ENCODE data around the gene TMEM109.
A peak's percentile ranks its signal among the peaks of the same experiment; 100 is the strongest.

The TMEM109 gene

DNA sequence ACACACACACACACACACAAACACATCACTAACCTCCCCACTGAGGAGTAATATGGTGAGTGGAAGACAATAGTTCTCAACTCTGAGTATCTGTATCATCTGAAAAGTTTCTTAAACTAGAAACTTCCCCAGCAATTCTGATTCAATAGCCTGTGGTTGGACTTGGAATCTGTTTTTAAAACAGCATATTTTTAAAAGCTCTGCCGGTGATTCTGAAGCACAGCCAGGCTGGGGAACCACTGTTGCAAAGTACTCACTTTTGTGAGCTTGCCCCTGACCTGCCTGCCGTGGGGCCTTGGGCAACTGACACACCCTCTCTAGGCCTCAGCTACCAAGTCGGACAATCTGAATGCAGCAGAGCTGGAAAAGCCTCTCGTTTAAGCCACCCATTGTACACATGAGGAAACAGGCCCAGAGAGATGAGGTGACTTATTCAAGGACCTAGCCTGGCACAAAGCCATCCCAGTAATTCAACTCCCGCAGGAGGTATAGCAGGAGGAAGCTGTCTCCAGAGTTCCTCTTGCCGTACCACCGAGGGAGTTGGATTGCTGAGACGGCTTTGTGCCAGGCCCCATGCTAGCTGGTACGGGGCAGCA is 29.1 kb downstream of the TMEM109 start:
- DNase-seq (ENCODE audit: low spot score) = no peak

DNA sequence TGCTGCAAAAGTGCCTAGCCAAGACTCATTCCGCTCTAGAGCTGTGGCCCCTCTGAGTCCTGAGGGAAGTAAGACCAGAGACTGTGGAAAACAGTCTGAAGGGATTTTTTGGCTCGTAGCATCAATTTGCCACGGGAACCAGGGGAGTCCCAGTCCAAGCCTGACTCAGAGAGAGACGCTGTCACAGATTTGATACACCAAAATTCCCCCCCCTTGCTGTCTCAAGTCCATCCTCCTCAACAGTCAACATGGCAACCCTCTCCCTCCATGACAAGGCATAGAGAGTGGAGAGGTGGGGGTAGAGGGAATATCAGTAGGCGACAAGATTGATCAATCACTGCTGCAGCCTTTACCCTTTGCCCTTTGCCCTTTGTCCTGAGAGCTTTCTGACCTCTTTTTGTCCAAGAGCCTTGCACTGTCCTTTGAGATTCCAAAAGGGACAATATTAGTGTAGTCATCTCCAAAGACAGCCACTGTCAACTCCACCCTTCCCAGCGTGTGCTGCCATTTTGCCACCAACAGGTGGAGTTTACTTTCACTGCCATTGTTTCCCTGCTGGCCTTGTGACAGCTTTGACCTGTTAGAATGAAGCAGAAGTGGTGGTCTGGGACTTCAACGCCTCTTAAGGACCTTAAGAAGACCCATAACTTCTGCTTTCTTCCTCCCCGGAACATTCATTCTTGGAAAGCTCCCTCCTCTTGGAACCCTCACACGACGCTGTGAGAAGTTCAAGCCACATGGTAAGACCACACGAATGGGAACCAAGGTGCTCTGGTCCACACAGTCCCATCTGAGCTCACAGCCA is 30.7 kb downstream of the TMEM109 start:
- no peak for DNase-seq (ENCODE audit: low spot score)

DNA sequence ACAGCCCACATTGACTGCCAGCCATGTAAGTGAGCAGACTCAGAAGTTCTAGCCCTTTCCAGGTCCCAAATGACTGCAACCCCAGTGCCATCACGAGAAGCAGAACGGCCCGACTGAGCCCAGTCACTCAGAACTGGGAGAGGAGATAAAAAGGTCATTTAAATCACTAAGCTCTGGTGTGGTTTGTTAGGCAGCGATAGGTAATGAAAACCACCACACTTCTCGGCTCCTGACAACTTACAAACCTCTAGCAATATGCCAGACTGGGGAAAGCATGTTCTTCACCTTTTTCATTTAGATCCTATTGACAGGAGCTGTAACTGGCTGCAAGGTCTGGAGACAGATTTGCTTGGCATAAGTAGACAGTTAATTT is 31.3 kb downstream of the TMEM109 start:
- no peak for DNase-seq (ENCODE audit: low spot score)

DNA sequence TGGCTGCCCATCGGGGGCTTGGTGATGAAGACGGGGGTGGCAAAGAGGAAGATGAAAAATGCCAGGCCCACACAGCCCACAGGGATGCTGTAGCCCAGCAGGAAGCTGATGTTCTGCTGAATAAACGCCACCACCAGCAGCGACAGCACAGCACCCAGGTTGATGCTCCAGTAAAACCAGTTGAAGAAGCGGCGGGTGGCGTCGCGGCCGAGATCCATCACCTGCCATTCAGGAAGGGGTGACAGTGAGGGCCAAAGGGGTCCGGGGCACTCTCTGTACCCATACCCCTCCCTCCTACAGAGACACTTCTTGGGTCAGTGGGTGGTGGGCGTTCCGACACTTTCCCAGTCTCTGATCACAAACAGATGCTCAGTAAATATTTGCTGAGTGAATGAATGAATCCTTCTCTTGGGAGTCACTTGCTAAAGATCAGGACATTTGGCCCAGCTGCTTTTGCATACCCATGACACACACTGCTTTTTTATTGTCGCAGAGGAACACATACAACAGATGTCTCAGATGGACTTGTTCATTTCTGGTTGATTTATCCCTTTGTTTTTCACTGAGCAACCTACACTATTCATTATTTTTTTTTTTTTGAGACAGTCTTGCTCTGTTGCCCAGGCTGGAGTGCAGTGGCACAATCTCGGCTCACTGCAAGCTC is 32.8 kb downstream of the TMEM109 start:
- DNase-seq (ENCODE audit: low spot score) = no peak

DNA sequence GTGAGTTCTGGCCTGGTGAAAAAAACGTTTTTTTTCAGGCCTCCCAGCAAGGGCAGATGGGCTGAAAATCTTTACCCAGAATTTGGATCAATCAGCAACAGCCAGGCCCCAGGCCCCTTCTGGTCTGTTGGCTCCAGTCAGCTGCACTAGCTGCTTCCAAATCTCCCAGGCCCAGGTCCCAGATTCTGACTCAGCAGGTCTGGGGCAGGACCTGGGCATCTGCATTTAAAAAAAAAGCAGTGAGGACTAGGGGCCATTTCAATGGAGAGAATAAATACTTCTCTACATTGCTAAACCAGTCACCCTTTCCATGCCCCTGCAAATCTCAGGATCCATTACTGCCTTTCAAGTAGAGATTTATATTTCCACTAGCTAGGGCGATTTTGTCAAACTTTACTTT is 33.7 kb downstream of the TMEM109 start:
- no peak for DNase-seq (ENCODE audit: low spot score)

DNA sequence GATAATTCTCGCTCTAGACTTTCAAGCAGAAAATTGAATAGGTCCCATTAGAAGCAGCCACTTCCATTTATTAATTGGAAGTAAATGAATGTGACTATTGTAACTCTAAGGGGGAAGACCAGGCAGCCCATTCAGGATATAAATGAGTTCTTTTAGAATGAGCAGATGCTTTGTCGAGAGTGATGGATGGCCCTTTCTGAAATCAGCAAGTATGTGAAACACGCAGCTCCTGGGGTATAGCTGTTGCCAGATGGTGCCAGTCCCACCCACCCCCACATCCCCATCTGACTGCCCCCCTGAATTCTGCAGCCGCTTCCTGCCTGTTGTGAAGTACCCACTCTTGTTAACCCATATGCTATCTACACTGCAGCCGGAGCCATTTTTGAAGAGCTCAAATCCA is 34.3 kb downstream of the TMEM109 start:
- DNase-seq (ENCODE audit: low spot score) = no peak

DNA sequence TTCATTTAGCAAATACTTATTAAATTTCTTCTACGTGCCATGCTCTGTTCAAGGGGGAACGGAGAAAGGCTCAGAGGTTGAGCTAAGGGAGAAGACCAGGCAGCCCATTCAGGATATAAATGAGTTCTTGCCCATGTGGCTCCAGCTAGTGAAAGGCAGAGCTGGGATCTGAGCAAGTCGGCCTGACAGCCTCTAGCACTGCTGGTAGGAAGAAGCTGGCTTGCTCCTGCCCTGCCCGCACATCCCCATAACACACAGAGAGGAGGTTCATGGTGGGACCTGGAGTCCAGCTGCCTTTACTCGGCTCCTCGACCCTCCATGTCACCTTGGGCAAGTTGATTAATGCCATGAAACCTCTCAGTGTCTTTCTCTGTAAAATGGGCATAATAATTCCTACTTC is 36.1 kb downstream of the TMEM109 start:
- no peak for DNase-seq (ENCODE audit: low spot score)

DNA sequence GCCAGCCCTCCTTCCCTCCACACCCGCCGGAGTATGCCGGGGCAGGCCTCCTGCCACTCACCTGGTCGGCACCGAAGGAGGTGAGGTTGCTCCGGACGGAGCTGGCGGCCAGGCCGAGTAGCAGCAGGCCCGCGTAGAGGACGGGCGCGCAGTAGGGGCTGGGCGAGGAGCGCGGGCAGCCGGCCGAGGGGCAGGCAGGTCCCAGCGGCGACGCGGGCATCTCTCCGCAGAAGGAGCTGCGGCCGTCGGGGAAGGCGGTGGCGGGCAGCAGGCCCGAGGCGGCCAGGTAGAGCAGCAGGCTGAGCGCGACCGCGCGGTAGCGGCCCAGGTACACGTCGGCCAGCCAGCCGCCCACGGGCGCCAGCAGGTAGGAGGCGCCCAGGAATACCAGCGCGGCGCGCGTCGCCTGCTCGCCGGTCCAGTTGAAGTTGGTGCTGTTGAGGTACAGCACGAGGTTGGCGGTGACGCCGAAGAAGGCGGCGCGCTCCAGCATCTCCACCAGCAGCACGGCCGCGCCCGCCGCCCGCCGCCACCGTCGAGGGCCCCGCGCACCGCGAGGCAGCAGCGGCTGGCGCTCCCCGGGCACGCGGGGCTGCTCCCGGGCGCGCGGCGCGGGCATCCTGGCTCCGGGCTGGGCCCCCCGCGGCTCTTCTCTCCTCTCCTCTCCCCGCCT is 37.1 kb downstream of the TMEM109 start:
- no peak for DNase-seq (ENCODE audit: low spot score)

DNA sequence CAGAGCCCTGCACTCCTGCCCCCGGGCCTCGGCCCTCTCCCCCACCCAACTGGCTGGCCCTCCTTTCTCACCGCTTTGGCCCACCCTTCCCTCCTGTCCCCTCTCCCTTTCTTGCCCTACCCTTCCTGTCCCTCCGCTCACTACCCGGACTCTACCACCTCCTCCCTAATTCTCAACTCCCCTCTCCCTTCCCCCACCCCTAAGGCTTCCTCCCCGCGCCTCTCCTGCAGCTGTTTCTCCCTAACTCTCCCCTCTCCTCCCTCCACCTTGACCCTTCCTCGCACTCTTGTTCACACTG is 37.6 kb downstream of the TMEM109 start:
- no peak for DNase-seq (ENCODE audit: low spot score)

DNA sequence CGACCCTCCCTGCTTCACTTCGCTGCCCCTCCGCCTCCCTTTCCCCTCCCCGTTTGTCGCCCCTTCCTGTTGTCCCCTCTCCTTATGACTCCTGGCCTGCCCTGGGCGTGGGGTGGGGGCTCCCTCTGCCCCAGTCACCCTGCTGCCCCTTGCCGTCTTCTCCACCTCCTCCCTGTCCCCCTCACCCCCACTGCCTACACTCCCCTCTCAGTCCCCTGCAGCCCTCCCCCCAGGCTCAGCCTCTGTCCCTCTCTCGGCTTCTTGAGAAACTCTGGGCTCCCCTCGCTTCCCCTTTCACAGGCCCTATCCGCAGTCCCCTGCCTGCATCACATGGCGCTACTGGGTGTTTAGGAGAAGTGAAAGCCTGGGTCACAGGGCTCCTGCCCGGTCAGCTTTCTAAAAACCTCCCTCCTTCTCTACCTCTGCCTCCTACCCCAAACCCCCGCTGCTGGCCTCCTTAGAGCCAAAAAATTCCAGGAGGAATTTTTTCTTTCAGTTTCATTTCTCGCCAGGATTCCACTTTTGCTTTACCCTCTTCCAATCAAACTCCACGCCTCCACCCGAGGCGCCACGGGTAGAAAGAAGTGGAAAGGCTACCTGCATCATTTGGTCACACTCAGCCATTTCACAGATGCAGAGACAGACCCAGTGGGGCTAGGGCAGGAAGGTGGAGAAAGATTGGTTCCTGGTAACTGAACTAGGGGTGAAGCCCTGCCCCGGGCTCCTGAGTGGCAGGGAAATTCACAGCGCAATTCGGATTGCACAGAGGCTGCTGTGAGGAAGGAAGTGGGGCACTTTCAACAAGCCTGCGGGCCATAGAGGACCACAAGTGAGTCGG is 38.2 kb downstream of the TMEM109 start, which contains the start of gene SLC15A3:
SLC15A3 (minus strand) TSS at position 273 of the 838 bp plus-strand sequence. CDS start 625 bp downstream, outside the sequence.
- DNase-seq (ENCODE audit: low spot score) = no peak

DNA sequence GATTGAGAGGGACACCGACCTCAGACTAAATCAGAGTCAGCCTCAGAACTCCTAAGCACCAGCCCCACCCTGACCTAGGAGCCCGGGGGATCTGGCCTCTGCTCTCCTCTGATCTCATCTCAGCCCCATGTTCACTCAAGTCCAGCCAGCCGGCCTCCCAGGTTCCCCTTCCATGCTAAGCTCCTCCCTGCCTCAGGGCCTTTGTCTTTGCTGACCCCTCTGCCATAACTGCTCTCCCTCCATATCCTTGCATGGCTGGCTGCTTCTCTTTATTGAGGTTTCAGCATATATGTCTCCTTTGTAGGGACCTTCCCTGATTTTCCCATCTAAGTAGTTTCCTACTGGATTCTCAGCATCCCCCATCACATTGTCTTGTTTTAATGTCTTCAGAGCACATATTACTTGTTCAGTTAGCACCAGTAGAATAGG is 38.8 kb downstream of the TMEM109 start:
- no peak for DNase-seq (ENCODE audit: low spot score)

DNA sequence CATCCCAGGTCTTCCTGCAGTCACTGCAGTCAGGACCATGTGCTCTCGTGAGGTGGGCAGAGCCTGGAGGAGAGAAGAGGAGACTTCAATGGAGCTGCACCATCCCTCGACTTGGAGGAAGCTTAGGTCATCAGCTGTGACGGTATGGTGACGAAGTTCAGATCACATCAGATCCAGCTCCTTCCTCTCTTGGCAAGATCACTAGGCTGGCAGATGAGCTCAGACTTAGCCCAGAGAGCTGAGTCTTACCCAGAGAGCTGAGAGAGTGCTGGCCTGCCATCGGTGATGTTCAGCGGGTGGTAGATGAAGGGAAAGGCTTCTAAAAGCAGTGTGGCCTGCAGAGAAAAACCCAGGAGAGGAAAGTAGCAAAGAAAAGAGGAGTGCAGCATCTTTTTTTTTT is 39.8 kb downstream of the TMEM109 start:
- no peak for DNase-seq (ENCODE audit: low spot score)

DNA sequence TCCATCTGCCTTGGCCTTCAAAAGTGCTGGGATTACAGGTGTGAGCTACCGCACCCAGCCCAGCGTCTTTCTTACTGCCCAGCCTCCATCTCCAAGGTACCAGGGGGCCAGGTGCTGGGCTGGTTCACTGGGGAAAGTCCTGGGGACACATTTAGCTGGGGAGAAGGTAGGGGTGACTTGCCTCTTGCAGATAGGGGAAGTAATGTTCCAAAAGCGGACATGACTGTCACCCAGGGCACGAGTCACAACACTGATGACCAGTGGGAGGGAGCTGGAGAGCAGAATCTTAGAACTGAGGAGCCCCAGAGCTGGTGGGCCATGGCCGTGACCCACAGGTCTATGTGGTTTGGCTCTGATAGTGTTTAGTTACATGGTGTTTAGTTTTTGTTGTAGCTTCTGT is 40.5 kb downstream of the TMEM109 start:
- DNase-seq (ENCODE audit: low spot score) = no peak

DNA sequence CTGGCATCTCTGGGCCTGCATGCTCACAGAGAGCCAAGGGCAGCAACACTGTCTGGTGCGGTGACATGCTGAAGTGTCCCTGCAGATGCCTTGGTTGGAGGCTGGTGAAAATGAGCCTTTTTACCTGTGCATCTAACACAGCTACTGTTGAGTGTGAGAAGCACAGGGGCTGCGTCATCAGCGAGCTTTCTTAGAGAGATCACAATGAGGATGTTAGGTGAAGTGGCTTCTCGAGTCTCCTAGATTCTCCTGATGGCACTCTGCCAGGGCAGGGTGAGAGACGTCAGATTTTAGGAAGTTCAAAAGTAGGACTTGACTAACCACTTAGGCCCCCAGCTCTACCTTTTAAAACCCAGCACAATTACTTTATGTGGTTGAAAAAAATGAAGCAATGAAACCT is 41.6 kb downstream of the TMEM109 start:
- no peak for DNase-seq (ENCODE audit: low spot score)

DNA sequence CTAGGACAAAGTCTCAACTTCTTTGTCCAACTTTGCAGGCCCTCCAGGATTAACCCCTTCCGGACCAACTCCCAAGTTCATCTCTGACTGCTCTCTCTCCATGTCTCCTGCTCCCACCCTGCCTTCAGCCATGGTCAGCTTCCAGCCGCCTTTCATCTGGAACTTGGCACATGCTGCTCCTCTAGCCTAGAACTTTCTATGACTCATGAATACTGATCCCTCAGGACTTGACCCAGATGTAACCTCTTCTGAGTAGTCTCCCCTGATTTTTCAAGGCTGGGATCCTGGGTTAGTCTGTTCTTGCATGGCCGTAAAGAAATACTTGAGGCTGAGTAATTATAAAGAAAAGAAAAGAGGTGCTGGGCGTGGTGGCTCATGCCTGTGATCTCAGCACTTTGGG is 43.2 kb downstream of the TMEM109 start:
- no peak for DNase-seq (ENCODE audit: low spot score)

DNA sequence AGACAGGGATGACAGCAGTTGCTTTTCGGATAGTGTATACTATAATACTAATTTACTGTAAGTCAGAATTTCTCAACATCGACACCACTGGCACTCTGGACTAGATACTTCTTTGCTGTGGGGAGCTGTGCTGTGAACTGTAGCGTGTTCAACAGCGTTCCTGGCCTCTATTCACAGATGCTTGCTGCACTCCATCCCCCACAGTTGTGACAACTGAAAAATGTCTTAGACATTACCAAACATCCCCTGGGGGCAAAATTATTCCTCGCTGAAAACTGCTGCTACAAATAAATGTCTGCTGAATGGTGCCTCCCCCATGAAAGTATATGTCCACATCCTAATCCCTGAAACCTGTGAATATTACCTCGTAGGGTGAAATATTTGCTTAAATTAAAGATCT is 45.5 kb downstream of the TMEM109 start:
- no peak for DNase-seq (ENCODE audit: low spot score)

DNA sequence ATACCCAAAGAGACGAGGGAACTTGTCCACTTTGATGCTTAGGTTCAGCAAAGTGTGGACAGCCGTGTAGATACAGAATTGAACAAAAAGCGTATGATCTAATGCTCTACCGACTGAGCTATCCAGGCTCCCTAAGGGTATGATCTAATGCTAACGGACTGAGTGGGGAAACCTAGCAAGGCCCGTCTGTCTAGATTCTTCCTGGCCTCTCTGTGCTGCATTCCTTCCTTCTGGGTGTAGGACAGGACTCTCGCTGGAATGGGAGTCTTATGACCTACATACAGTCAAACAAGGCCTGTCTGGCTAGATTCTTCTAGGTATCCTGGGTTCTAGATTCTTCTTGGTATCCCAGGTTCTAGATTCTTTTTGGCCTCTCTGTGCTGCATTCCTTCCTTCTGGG is 46.4 kb downstream of the TMEM109 start:
- DNase-seq (ENCODE audit: low spot score) = no peak

DNA sequence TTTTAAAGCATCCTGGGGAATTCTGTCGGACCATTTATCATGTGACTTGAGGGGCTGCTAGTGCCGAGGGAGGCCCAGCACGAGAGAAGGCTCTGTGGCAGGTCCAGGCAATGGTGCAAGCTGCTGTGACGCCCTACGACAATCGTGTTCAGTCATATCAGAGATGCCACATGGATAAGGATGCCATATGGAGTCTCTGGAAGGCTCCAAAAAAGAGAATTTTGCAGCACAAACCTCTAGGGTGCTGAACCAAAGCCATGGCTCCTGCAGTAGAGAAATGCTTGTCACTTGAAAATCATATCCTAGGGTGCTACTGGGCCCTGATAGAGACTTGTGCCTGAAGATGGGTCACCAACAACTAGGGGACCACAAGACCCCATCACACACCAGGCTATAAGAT is 50.8 kb downstream of the TMEM109 start:
- DNase-seq (ENCODE audit: low spot score) = no peak

DNA sequence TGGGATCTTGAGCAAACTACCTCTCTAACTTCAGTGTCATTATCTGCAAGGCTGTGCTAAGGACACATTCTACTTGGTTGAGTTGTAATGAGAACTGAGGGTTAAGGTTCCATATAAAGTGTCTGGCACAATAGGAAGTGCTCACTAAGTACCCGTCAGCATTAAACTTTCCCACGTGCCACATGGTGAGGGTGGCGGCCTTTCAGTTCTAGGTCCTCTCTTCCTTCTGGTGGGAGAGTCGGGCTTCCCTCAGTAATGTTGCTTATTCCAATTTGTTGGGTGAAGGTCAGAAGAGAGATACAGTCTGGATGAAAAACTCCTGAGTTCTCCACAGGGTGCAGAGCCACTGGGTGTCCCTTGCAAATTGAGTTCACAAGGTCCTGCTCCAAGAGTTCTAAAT is 52.9 kb downstream of the TMEM109 start:
- no peak for DNase-seq (ENCODE audit: low spot score)

DNA sequence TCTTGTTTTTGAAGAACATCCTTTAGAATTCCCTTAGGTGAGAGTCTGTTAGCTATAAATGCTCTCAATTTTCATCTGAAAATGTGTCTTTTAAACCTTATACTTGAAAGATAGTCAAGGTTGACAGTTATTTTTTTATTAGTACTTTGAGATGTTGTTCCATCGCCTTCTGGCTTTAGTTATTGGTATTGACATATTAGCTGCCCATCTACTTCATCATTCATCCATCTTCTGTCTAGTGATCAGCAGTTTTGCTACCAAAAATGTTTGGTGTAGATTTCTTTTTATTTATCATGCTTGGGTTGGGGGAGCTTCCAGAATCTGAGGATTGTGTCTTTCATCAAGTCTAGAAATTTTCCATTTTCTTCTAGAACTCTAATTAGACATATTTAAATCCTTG is 54.3 kb downstream of the TMEM109 start:
- DNase-seq (ENCODE audit: low spot score) = no peak

DNA sequence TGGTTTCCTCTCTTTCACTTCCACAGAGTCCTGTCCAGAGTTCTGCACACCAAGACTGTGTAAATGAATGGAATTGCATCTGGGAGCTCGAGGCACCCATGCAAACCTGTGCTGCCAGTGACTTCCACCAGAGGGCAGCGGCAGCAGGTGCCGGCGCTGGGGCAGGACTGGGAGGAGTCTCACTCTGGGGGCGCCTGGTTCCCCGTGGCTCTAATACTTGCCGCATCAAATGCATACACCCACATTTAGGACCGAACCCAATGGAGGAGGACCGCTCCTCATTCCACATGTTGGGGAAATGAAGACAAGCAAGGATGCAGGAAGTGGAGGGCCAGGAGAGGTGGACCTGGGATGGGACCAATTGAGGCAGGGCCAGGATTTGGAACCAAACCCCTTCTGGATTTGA is 56.4 kb downstream of the TMEM109 start:
- peak; percentile 84 for DNase-seq (ENCODE audit: low spot score)

DNA sequence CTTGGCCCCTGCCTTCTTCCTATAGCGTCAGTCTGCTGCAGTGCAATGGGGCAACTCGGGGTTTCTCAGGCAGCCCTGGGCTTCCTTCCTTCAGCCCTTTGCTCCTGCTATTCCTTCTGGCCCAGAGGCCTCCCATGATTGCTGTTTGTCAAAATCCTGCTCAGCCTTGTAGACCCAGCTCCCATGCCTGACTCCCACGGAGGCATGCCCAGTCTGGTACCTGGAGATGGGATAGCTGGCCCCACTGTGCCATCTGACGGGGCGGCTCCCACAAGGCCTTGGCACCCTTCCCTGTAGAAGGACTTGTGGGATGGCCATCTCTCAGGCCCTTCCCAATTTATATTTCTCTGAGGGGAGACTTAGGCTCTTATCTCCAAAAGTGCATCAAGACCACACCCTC is 56.9 kb downstream of the TMEM109 start:
- DNase-seq (ENCODE audit: low spot score) = no peak

Data from CD4-positive, alpha-beta T cell treated with Interleukin-2 at 100 ng/mL for 4 hours (primary cell).